KBM-7 (cell line): Measurements from ENCODE around the gene GPR65.

Experiments
- DNase-seq: peaks from one replicate; pipeline ENCODE4 v3.0.0-alpha.2; 2015
- in situ Hi-C: fragments of 300-500 bp; cut with MboI; formaldehyde crosslinking; loops from 2 replicates; pipeline ENCODE4 v1.14.3; 2020; ENCODE audit warnings: low sequenced_read_pairs, low pct_unique_long_range_greater_than_20kb, mixed read lengths

The GPR65 gene

DNA sequence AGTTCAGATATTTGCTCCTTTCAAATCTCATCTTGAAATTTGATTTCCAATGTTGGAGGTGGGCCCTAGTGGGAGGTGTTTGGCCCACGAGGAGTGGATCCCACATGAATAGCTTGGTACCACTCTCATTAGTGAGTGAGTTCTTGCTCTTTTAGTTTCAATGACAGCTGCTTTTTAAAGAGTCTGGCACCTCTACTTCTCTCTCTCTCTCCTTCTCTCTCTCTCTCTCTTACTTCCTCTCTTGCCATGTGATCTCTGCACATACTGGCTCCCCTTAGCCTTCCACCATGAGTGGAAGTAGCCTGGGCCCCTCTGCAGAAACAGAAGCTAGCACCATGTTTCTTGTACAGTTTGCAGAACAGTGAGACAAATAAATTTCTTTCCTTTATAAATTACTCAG lies 25.1 kb downstream of the GPR65 start:
- in situ Hi-C loops: no loop called here
- peak; percentile 19 for DNase-seq

DNA sequence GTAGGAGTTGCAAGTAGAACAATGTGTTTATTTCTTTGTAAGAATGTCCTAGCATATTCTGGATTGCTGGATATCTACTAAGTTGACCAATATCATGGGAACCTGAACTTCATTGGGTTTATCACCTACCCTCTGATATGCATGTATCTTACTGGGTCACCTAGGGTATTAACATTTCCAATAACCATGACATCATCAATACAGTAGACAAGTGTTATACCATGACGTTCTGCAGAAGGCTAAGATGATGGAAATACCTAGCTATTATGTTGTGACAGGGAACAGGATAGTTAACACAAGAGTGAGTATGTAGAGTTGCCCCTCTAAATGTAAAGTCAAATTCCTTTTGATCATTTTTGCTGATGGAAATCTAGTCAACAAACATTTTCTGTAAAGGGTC lies 26.0 kb downstream of the GPR65 start:
- DNase-seq: no peak
- in situ Hi-C loops: no loop called here

GRCh38 chr14:88032373-88032772 lies 27.4 kb downstream of the GPR65 start:
- in situ Hi-C loops: no loop called here
- DNase-seq: no peak

DNA sequence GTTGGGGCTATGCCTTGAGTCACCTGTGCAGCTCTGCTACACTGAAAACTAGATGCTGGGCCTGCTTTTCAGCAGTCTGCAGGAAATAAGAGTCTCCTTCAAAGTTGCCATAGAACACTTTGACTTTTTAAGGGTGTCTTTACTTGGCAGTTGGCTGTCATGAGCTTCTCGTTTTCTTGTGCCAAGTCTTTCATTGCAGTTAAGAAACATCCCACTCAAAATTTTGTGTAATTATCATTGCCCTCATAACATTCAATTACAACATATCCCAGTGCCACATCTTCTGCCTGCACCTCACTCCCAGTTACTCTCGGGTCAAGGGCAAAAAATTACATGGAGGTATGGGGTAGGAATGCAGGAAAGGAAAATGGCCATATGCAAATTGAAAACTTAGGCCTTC lies 29.1 kb downstream of the GPR65 start:
- in situ Hi-C loops: no loop called here
- no peak for DNase-seq

DNA sequence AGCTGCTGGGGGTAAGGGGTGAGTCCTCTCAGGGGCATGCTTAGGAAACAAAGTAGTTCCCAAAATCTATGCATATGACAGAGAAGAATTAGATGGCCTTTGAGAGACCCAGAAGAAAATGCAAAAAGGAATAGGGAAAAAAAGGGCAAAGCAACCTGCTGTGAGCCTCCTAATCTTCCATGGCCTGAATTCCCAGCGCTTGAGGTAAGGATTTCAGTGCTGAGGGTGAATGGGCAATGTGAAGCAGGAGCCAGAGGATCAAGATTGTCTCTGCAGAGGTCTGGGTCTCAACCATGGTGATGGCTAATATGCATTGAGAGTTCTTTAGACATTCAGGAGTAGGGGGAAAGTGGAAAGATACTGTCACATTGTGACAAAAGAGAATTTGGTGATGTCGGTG lies 31.5 kb downstream of the GPR65 start:
- in situ Hi-C loops: no loop called here
- DNase-seq: no peak

DNA sequence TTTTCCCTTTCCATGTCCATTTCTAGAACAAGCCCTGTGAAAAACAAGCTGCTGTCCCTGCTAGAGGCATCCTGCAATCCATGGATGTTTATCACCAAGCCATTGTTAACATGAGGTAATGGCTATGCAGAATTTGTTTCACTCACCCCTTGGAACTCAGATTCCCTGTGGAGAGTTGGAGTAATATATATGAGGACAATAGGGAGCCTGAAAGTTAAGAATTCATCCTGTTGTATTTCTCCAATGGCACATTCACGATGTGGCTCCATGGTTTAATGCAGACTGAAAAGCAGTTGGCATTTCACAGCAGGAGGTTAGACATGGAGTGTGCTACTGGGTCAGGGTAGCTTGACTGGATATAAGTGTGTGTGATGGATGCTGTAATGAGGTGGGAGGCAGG lies 32.4 kb downstream of the GPR65 start:
- in situ Hi-C loops: no loop called here
- no peak for DNase-seq

DNA sequence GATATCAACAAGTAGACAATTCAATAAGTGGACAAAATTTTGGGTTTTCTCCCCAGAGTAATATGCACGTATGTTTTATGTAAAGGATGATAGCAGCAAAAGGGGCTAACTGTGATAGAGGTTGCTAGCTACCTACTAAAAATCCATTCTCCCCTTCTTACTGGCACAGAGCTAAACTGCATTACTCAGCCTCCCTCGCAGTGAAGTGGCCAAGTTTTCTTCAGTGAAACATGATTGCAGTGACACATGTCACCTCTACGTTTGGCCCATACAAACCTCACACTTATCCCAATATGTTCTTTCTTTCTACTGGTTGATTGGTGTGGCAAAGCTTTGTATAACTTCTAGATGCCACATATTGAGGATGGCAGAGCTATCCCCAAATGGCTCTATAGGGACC lies 34.3 kb downstream of the GPR65 start:
- in situ Hi-C loops: no loop called here
- no peak for DNase-seq

DNA sequence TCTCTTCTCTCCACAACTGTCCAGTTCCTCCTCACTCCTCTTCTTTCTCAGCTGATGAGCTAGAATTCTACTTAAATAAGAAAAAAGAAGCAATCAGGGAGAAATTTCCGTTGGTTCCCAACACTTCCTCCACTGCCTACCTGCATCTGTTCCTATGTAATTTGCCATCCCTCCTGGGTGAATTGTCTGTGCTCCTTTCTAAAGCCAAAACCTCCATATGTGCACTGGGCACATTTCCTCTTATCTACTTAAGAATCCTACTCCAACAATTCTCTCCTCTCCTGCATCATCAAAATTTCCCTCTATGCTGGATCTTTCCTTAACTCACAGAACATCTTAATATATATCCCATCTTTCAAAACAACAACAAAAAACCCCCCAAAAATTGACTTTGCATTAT lies 35.2 kb downstream of the GPR65 start:
- in situ Hi-C loops: no loop called here
- no peak for DNase-seq

DNA sequence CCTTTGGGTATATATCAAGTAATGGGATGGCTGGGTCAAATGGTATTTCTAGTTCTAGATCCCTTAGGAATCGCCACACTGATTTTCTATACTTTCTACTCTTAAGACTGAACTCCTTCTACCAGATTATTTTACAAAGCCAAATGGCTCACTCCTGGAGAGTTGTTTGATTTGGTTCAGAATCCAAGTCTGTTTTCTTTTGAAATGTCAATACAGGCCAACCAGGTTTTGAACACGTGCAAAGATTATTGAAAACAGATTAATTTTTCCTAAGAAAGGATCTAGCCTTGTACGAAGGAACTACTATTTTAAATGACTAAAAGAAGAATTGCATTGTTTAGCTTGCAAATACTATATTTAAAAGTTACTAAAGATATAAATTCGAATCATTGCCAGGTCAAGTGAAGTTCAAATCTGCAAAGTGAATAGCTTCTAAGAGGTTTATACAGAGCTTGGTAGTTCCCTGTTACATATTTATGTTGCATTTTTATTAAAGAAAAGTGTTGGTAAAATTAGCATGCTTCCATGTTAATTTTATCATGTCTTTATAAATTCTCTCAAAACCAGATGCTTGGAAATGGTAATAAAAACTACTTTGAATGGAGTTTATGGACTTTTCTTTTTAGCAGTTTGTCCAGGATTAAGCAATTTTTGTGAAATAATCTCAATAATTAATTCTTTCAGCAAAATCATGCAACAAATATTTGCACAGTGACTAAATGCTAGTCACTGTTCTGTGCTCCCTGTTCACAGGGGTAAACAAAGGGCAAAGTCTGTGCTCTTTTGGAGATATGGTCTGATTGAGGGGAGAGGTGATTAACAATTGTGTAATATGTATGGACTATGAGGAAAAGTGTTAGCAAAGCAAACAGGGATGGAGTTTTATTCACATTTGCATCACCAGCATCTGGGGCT lies 38.9 kb downstream of the GPR65 start:
- in situ Hi-C loops: no loop called here
- no peak for DNase-seq

GRCh38 chr14:88044444-88044758 lies 39.5 kb downstream of the GPR65 start:
- in situ Hi-C loops: no loop called here
- DNase-seq: no peak

DNA sequence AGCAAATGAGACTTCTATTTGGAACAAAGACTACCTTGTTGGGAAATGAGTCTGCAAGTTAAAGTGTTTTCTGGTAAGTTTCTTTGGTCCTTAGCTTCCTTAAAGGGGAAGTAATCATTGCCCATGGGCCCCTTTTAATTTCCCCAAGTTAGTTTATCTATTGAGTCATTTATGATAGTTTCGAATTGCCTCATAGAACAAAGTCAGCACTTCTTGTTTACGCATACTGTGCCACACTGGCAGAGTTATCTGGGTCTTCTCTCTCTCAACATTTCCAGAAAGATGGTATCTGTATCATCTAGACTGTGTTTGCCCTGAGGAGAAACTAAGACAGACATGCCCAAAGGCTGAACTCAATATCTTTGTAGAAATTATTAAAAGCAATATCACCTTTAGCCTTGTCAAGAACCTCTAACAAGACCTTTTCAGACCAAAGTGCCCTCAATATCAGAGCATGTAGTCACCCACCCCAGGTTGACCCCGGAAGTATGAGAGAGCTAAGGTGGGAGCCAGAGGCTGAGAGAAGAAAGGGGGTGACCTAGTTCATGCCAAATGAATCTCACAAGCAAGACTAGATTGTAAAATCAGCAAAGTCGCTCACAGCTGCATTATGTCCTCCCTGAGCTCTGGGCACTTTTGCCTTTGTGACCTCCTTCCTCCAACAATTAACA lies 40.0 kb downstream of the GPR65 start:
- in situ Hi-C loops: no loop called here
- no peak for DNase-seq

DNA sequence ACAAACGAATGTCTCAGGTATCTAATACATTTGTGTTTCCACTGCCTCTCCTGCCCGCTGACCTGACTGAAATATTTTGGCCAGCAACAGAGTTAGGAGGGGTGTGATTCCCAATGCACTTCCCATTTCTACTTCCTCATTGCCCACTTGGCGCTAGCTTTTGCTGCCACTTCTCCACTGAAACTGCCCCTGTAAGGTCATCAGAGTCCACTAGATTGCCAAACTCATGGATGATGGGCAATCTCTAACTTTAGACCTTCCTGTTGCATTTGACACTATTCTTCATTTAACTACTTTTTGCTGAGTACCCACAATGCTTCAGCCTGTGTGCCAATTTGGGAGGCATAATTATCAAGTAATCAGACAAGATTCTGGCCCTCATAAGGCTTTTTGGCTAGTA lies 40.8 kb downstream of the GPR65 start:
- in situ Hi-C loops: no loop called here
- DNase-seq: no peak

GRCh38 chr14:88048351-88048750 lies 43.4 kb downstream of the GPR65 start:
- DNase-seq: no peak
- in situ Hi-C loops: no loop called here

DNA sequence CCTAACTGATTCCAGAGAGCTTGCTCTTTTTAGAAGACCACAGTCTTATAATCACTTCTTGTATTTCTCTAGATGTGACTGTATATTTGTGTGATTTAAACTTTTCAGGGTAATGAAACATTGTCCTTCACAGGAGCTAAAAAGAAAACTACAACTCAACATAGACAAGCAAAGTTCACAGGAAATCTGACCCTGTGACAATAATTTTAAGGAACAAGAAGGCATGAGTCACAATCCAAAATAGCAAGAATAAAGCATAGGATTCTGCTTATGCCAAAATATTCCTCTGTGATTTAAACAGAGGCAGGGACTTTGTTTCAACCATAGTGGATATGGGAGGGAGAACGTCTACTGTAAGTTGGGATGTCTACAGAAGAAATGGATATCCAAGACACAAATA lies 44.3 kb downstream of the GPR65 start:
- in situ Hi-C loops: no loop called here
- DNase-seq: no peak

- DNase-seq: no peak
- in situ Hi-C loops: no loop called here
These were observed 45.0 kb downstream of the GPR65 start for GRCh38 chr14:88049936-88050335.

- in situ Hi-C loops: no loop called here
- DNase-seq: no peak
These were observed 55.6 kb downstream of the GPR65 start for GRCh38 chr14:88060576-88060975.

DNA sequence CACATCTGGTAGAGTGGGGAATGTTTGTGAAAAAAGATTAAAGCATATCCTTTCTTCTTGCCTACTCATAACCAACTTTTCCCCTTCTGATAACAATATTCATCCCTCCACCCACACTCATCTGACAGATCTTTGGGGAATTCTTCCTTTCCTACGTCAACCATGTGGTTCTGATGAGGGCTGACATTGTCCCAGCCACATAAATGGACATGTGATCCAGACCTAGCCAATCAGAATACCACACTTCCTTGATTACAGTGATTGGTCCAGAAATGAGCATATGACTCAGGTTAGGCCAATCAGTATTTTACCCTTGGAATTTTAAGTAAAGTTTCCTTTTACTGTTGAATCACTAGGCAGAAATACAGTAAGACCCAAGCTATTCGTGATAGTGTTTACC lies 58.9 kb downstream of the GPR65 start:
- in situ Hi-C loops: no loop called here
- no peak for DNase-seq
